Ureter (tissue), 1 donor: Measurements from ENCODE around the gene ZNF683. TPM values are rescaled to one million over a fixed set of nuclear protein-coding genes. Genes with fewer than 3 reads are reported as not detected.

Source experiments
- DNase-seq: peaks from one replicate; pipeline ENCODE4 v3.0.0-alpha.2; 2020; ENCODE audit warnings: low spot score
- total RNA-seq: library from RNA; stranded (reverse); gene quantifications from one replicate; pipeline ENCODE4 v1.2.4, GENCODE V29; 2023
- donor health status: DM: yes; HTN: yes; CAD: no.

ZNF683 gene
- total RNA-seq, 1 donor from 2014 or later = 1.2 TPM

DNA sequence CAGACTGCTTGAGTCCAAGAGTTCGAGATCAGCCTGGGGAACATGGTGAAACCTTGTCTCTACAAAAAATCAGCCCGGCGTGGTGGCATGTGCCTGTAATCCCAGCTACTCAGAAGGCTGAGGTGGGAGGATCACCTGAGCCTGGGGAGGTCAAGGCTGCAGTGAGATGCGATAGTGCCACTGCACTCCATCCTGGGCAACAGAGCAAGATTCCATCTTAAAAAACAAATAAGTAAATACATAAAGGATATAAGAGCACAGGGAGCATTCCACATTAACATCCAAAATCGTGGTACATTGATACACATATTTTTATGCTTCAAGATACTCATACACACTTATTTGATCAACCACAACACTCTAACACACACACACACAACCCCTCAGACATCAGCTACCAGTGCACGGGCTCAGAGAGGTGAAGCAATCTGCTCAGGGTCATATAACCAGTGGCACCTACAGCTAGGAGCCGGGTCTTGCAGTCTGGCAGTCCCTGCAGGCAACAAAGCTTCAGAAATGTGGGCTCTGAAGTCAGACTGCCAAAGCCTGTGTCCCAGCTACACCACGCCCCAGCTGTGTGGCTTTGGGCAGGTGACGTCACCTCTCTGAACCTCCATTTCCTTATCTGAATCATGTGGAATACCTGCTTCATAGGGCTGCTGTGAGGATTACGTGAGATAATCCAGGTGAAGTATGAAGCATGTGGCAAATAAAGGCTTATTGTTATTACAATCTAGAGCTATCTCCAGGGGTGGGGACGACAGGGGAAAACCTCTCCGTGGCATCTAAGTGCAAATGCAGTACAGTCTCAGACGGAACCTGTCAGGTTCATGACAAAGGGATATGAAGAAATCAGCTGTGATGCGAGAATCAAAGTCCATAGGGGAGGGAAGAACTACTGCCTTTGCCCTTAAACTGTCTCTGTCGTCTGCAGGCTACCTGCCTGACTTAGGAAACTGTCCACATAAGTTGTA is 13.9 kb downstream of the ZNF683 start:
- DNase-seq = peak; percentile 71

DNA sequence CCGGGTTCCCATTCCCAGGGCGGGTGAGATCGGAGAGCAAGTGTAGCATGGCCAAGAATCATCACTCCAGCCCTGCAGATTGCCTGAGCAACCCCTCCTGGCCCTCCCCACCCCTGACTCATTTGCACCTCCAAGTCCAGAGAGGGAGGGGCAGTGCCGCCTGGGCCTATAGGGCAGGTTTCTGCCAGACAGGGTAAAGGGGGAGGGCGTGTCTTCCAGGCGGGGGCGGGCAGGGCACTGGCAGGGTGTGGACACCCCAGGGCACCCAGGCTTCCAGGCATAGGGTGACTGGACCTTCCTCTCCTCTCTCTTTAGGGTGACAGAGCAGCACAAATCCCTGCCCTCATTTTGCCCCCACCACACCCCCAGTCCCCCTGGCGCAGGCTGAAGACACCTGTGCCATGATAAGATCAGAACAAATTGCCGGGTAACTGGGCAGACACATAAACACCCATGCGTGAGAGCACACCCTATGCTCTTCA is 15.4 kb downstream of the ZNF683 start:
- peak; percentile 74 for DNase-seq

DNA sequence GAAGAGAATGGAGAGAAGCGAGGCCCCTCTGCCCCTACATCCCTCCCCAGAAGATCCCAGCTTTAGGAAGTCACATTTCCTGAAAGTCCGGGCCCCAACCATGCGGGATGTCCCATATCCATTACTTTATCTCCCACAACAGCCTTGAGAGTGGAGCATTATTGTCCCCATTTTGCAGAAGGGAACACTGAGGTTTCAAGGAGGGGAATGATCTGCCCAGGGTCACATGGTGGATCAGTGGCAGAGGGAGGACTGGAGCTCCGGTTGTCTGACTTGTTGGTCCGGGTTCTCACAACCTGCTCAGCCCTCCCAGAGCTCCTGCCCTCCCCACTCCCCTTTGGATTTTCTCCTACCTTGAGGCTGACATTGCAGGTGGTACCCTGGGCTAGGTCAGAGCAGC is 16.4 kb downstream of the ZNF683 start:
- DNase-seq = no peak

DNA sequence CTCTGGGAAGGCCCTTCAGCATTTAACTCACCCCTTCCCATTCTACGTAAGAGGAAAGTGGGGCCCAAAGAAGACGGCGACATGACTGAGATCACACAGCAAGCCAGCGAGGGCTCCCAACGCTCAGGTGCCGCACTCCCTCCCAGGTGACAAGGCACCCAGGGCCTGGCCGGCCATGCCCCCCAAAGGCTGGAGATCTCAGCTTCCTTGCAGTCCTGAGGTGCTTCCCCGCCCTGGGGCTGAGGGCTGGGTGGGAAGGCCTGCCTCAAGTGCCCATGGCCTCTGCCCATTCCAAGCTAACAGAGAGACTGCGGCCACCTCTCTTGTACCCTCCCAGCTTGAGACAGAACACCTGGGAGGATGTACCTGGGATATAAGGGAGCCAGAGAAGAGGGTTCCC is 17.6 kb downstream of the ZNF683 start:
- DNase-seq = no peak

DNA sequence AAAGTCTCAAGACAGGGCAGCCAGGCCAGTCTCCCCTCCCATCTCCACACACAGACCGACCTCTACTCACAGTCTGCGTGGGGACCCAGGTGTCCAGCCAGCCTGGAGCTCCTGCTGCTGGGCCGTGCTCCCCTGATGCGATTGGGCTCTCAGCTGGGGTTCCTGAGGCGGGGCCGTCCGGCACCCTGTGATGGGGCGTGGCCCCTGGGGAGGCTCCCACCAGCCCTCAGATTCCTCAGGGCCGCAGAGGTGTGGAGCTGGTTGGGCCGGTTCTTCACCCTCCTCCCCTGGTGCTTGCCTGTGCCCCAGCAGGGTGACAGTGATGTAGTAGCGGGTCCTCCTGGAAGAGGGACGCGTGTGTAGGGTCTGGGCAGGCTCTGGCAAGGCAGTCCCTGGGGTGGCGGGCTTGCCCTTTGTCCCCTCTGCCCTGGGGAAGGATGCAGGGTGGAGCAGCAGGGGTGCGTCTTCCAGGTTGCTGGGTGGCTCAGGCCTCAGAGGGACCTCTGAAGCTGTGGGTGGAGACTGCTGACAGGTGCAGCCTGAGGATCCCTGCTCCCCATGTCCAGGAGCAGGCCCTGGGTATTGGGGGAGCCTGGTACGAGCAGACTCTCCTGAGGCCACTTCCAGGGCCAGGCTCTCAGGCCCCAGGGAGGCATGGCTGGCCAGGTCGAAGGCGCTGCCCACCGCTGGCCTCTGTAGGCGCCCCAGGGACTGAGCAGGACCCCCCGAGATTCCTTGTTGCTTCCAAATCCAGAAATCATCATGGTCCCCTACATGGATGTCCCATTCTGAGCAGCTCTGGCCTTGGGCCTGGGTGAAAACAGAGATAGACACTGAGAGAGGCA is 18.4 kb downstream of the ZNF683 start, which contains the start of gene CRYBG2:
Gene CRYBG2, minus strand, starts transcription at position 155 of the 845 bp plus-strand sequence. CDS start 7,473 bp downstream, outside the sequence.
- peak; percentile 89 for DNase-seq

DNA sequence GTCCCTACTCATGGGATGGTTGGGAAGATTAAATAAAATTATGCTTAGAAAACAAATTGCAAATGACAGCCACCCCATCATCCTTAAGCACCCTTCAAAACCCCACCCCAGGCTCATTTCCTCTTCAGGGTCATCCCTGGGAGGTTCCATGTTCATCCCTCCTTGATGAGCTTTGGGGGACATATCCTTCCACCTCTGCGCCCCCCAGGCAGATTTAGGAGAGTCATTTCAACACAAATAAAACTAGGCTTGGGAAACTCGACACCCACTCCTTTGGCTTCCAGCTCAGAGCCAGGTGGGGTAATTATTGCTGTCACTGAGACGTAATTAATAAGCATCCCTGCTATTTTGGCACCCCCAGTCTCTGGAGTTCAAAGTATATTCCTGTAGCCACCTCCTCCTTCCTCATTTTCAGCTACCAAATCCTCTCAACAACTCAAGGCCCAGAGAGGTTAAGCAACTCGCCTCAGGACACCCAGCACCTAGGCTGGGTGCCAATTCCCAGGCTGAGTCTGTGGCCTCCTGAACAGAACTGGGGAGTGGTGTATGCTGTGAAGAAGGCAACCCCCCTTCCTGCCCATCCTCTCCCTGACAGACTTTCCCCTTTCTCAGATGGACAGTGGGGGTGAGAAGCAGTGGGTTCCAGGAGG is 19.2 kb downstream of the ZNF683 start:
- DNase-seq = no peak

DNA sequence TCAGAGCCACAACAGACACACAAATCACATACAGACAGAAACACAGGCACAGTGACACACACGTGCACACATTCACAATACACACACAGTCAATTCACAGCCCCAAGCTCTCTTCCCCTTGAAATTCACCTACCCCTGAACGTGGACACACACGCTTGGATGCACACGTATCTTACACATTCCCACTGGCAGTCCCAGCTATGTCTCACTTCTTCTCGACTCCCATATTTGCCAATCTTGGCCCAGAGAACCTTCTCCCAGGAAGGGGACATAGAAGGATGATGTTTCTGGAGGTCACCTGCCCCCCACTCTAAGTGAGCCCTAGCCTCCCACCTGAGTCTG is 20.2 kb downstream of the ZNF683 start:
- DNase-seq = no peak

DNA sequence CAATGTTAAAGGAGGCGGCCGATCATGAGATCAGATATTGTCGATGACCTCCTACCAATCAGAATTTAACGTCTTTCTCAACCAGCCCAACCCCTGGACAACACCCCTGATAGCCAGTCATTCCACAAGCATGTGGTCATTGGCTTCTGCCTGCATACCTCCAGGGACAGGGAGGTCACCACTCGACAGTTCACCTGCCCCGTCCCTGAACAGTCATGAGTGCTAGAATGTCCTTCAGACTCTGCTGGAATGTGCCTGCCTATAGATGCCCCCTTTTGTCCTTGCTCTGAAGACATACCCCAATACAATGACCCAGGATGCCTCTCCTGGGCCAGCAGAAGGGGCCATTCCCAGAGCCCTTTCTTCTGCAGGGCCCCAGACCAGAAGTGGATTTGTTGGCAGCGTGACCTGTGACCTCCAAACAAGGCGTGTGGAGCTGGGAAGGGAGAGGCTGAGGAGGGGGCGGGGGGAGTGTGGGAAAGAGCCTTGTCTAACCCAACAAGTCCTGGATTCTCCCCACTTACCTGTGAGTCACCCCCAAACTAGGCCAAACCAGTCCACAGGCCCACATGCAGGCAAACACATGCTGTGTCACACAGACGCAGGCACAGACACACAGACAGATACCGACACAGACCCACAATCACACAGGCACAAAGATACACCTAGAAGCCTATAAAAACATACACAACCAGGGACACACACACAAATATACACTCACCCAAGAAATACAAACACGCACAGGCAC is 20.8 kb downstream of the ZNF683 start:
- DNase-seq = peak; percentile 76

DNA sequence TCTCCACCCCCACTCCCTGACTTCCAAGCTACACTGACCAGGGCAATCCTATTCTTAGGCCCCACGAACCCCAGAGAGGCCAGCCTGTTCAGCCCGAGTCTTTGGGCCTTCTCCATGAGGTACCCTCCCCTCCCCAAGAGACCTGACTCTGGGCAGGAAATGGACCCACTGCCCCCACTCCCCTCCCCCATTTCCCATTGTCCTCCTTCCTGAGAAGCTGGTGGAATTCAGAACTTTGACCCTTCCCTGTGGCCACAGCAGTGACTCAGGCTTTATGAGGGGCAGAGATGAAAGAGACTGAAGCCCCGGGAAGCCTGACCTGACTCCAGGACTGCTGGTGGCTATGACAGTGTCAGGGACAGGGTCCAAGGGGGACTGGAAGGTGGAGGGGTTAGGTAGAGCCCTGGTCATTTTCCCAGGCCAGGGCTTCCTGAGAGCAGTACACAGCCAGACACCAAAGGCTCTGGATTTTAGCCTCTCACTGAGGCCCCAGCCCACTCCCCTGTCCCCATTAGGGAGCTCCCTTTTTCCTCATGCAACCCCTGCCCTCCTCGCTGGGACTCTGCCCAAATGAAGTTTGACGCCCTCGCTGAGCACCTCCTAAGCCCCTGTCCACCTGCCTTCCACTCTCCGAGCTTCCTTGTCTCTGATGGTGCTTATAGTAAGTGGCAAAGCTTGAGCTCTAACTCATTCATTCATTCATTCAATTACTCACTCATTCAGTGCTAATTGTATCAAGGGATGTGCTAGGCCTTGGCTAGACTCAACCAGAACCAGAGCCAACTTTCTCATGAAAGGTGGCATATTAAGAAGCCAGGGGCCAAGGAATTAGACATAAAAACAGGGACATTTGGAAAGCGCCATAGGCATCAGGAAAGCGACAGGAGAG is 21.6 kb downstream of the ZNF683 start:
- no peak for DNase-seq

DNA sequence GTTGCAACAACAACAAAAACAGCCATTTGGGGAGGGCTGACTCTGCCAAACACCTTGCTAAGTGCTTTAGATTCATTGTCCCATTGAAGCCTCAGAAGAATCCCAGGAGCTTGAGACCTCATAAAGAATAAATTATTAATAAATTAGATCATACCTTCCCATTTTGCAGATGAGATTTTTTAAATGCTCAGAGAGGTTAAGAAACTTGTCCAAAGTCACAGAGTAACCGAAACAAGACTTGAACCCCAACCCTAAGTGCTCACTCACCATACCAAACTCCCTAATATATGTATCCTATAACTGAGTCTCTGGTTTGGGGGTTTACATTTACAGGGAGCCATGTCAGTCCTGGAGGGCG is 22.2 kb downstream of the ZNF683 start:
- no peak for DNase-seq

DNA sequence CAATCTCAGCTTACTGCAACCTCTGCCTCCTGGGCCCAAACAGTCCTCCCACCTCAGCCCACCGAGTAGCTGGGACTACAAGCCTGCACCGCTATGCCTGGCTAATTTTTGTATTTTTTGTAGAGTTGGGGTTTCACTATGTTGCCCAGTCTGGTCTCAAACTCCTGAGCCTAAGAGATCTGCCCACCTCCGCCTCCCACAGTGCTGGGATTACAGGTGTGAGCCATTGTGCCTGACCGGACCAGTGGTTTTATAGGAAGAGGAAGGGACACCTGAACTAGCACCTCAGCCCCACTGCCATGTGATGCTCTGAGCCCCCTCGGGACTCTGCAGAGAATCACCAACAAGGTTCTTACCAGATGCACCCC is 22.7 kb downstream of the ZNF683 start:
- no peak for DNase-seq

DNA sequence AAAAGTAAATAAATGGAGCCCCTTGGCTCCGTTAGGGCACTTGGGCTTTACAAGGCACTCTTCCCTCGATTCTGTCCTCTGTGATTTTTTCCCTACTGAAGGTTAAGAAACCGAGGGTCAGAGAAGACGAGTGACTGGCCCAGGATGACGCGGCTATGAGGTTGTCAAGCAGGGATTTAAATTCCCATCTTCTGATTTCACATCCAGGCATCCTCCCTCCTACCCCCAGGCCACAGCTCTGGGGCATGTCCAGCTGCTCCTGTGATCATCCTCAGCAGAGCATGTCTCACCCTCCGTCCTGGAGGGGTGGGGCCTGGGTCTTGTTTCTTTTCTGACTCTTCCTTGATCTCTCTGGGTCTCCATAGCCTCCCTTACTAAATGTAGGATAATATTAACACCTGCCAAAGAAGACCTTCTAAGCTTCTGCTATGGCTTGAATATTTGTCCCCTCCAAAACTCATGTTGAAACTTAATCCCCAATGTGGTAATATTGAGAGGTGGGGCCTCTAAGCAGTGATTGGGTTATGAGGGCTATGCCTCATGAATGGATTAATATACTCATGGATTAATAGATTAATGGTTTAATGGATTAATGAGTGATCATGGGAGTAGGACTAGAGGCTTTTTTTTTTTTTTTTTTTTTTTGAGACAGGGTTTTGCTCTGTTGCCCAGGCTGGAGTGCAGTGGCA is 23.2 kb downstream of the ZNF683 start:
- no peak for DNase-seq

DNA sequence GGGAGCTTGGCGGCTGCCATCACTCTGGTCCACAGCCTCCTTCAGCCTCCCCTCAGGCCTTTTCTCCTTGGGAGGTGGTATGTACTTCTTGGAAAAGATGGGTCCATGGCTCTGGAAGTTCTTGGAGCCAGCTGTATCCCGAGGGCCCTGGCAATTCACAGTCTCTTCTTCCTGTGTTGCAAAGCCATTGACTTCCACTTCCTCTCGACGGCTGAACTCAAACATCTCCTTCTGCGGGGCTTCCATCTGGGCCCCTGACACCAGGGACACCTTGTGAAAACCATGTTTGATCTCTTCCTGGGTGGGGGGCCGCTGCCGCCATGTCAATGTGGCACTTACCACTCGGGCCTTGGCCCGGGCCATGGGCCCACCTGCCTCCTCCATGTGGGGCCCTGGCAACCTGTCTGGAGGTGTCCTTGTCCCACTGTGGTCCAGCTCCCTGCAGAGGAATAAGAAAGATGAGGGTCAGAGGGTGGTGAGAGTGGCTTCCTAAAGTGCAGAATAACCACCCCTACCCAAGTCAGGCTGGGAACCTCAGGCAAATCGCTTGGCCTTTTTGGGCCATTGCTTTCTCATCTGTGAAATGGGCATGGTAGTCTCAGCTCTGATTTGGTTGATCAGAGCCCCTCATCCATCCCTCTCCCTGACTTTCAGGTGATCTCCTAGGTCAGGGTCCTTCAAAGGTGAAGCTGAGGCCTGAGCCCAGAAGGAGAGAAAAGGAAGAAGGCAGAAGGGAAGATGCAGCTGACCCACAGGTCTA is 26.1 kb downstream of the ZNF683 start:
- no peak for DNase-seq

DNA sequence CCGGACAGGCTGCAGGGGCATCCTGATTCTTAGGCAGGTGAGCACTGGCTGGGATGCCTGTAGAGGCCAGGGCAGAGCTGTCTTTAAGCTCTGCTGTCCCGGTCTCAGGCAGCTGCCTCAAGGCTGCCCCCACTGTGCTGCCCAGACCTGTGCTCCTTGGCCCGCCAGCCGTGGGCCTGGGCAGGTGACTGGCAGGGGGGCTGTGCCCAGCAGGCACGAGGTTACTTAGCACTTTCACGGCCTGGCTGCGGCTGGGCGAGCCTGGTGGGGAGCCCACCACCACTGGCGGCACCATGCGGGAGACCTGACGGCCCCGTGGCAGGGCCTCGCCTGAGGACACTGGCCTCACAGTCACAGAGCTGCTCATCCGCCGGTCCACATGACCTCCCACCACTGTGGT is 26.8 kb downstream of the ZNF683 start:
- DNase-seq = no peak

DNA sequence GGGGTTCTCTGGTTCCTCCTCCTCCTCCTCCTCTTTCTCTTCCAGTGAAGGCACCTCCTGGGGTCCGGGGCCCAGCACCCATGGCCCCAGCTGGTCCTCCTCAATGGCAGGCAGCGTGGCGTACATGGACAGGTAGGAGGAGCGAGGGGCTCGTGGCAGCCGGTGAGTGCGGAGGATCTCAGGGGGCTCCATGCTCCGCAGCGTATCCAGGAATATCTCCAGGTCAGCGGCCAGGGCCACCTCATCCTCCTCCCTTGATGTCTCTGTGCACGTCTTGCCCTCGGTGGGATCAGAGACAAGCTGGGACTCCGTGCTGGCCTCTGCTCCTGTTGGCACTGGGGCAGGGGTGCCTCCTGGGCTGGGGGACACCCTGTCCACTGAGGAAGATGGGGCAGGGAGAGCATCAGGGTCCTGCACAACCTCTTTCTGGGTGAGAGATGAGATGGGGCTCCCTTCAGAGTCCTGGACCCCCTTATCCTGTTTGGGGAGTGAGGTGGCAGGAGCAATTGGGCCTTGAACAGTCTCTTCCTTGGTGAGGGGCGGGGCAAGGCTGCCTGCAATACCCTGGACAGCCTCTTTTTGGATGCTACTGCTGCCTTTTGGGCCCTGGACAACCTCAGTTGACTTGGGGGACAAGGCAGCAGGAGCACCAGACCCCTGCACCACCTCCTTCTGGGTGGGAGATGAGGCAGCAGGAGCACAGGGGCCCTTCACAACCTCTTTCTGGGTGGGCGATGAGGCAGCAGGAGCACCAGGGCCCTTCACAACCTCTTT is 28.2 kb downstream of the ZNF683 start:
- no peak for DNase-seq

DNA sequence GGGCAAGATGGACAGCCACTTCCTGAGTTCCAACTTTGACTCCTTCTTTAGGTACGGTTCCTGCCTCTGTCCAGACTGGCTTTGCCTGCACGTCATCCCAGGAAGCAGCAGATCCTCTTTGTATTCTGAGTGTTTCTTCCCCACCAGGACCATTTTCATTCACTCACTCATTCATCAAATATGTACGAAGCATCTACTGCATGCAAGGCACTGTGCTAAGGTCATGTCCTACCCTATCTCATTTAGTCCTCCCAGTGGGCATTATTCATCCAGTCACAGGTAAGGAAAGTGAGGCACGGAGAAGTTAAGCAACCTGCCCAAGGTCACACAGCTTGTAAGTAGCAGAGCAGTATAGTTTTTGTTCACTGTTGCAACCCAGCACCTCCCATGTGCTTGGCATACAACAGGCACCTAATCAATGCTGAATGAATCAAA is 32.5 kb downstream of the ZNF683 start:
- DNase-seq = no peak

DNA sequence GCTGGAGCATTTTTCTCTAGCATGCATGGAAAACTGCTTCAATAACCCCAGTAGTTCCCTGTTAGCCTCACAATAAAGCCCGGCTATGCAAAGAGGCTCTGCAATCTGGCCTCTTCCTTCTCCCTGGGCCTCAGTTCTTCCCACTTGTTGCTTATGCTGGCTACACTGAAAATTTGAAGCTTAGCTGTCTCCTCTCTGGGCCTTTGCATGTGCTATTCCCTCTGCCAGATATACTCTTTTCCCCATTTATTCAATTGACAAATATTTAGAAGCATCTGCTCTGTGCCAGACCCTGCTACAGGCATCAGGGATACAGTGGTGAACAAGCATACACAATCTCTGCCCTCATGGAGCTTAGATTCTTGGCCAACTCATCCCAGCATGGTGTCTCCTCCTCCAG is 33.9 kb downstream of the ZNF683 start:
- DNase-seq = no peak

DNA sequence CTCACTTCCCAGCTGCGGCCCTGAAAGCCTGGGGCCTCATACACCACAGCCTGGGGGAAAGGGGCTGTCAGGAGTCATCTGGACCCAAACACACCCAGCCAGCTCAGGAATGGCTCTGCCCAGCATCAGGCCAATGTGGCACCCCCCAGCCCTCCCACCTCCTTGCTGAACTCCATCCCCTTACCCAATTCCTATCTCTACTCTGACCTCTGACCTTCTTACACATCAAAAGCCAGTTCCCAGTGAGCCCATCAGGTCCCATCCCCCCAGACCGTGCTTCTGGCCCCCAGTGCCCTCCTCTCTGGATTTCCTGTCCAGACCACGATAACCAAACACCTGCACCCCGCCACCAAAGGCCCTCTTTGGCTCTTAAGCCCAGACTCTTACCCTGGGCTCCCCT is 34.9 kb downstream of the ZNF683 start:
- no peak for DNase-seq
